Right lobe of liver (tissue), 4 donors: Measurements from ENCODE around the gene SERPINA10.

Experiments used
- POLR2A ChIP-seq: fragments of 450-650 bp; IDR thresholded peaks from one replicate; pipeline ENCODE4 v1.6.1; 2017; ENCODE audit warnings: antibody characterized with exemption, mild to moderate bottlenecking
- TF ChIP-seq, protein P1 (sequence below), 4 donors: fragments of 200-600 bp in 3 of 4; fragments of 450-650 bp in 1 of 4; IDR thresholded peaks; one replicate each; pipeline versions ENCODE4 v1.5.1 to v1.8.0; 2016 to 2022; ENCODE audit warnings: antibody characterized with exemption in 4 of 4, mild to moderate bottlenecking in 2 of 4
- donor health status: DM: no; HTN: no; CAD: no.
- donor health status: DM: no; HTN: no; CAD: no.
- donor health status: DM: no; HTN: yes; CAD: no.

DNA sequence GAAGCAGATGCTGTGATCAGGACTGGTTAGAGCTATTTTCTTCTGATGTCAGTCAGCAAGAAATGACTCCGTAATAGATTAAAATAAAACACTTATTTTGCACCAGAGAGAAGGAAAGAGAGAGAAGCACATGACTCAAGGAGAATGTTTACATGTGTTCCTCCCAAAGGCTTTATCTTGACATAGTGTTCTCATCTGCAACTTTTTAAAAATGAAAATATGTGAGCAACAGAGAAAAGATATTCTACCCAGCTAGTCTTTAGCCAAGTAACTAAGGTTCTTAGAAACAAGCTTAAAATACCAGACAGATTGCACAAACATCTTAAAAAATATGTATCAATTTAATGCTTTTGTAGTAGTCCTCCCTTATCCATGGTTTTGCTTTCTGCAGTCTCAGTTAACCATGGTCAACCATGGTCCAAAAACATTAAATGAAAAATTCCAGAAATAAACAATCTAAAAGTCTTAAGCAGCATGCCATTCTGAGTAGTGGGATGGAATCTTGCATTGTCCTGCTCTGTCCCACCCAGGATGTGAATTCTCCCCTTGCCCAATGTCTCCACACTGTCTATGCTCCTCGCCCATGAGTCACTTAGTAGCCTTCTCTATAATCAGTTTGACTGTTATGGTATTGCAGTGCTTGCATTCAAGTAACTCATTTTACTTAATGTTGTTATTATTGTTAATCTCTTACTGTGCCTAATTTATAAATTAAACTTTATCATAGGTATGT is 9.9 kb downstream of the SERPINA10 start:
- TF ChIP-seq, protein P1, sequence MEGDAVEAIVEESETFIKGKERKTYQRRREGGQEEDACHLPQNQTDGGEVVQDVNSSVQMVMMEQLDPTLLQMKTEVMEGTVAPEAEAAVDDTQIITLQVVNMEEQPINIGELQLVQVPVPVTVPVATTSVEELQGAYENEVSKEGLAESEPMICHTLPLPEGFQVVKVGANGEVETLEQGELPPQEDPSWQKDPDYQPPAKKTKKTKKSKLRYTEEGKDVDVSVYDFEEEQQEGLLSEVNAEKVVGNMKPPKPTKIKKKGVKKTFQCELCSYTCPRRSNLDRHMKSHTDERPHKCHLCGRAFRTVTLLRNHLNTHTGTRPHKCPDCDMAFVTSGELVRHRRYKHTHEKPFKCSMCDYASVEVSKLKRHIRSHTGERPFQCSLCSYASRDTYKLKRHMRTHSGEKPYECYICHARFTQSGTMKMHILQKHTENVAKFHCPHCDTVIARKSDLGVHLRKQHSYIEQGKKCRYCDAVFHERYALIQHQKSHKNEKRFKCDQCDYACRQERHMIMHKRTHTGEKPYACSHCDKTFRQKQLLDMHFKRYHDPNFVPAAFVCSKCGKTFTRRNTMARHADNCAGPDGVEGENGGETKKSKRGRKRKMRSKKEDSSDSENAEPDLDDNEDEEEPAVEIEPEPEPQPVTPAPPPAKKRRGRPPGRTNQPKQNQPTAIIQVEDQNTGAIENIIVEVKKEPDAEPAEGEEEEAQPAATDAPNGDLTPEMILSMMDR (IDR thresholded peaks at IDR 0.05) = no peak
- TF ChIP-seq POLR2A = no peak
